Panc1 (cell line): Measurements from ENCODE around the gene ZNF155. TPM values are rescaled to one million over a fixed set of nuclear protein-coding genes. Genes with fewer than 3 reads are reported as not detected.

Experiments
- ATAC-seq: fragments of 200-7000 bp; cut with Tn5 transposase; 2 replicates; pipeline ENCODE4 v1.9.1; 2020; ENCODE audit warnings: mild to moderate bottlenecking, moderate library complexity
- BruUV-seq: library from RNA; stranded (reverse); fragments of 400-500 nt; replicated peaks from 2 replicates; lab custom pipeline; 2021; lab: Mats Ljungman, UMichigan
- CTCF ChIA-PET: fragments of 300-600 bp; sonication (Branson Sonifier 250); formaldehyde crosslinking; loops from one replicate; lab custom pipeline; 2022; ENCODE audit warnings: antibody characterized with exemption; lab: Charles Lee
- POLR2A ChIA-PET: fragments of 300-600 bp; sonication (Branson Sonifier 250); formaldehyde crosslinking; loops from one replicate; lab custom pipeline; 2022; ENCODE audit warnings: antibody characterized with exemption; lab: Charles Lee
- DNase-seq: peaks from one replicate; pipeline ENCODE4 v3.0.0-alpha.2; 2010; ENCODE audit warnings: low read depth, low spot score
- H3K27ac ChIP-seq: 2 replicates; pipeline ENCODE4 v1.5.1; 2011; ENCODE audit warnings: mild to moderate bottlenecking, low read length, inconsistent platforms
- H3K27me3 ChIP-seq: fragments of 200-500 bp; sonication (Bioruptor generic); 2 replicates; pipeline ENCODE4 v1.6.0; 2014; ENCODE audit warnings: low read length, inconsistent platforms; ENCODE audit not compliant: control insufficient read depth, insufficient read depth
- H3K36me3 ChIP-seq: fragments of 200-500 bp; sonication (Bioruptor generic); 2 replicates; pipeline ENCODE4 v1.5.1; 2014; ENCODE audit warnings: inconsistent platforms, mild to moderate bottlenecking, low read length, moderate library complexity; ENCODE audit not compliant: control insufficient read depth, insufficient read depth
- H3K4me1 ChIP-seq: 2 replicates; pipeline ENCODE4 v1.5.1; 2011; ENCODE audit warnings: inconsistent platforms, mild to moderate bottlenecking, low read length, moderate library complexity; ENCODE audit not compliant: control insufficient read depth, insufficient read depth
- H3K4me3 ChIP-seq, 2 experiments: 2 replicates each; pipeline ENCODE4 v1.5.1; 2011 to 2012; ENCODE audit warnings: low read depth in 2 of 2, low read length in 2 of 2, mild to moderate bottlenecking in 2 of 2, inconsistent platforms in 1 of 2, moderate library complexity in 1 of 2
- H3K9me3 ChIP-seq: fragments of 200-500 bp; sonication (Bioruptor generic); 2 replicates; pipeline ENCODE4 v1.5.1; 2014; ENCODE audit warnings: low read depth, mild to moderate bottlenecking, inconsistent platforms, low read length, moderate library complexity; ENCODE audit not compliant: control insufficient read depth, insufficient read depth
- POLR2AphosphoS5 ChIP-seq: IDR thresholded peaks from 2 replicates; pipeline ENCODE4 v1.6.1; 2012; ENCODE audit warnings: mild to moderate bottlenecking, low read depth, low read length, moderate library complexity
- SIN3A ChIP-seq: IDR thresholded peaks from 2 replicates; pipeline ENCODE4 v1.6.1; 2012; ENCODE audit warnings: low read depth, mild to moderate bottlenecking, low read length, moderate library complexity, borderline replicate concordance; ENCODE audit not compliant: insufficient read depth
- TCF7L2 ChIP-seq: IDR thresholded peaks from 2 replicates; pipeline ENCODE4 v1.6.1; 2011; ENCODE audit warnings: mild to moderate bottlenecking, low read depth, low read length, inconsistent platforms
- in situ Hi-C: cut with HindIII; loops from 2 replicates; pipeline ENCODE4 v1.10.0; 2016; ENCODE audit warnings: low sequenced_read_pairs, low pct_unique_long_range_greater_than_20kb
- intact Hi-C: fragments of 100-400 bp; cut with micrococcal nuclease; formaldehyde crosslinking; loops from one replicate; pipeline ENCODE4 v1.10.0; 2022; ENCODE audit not compliant: unreplicated experiment
- total RNA-seq: library from RNA; stranded (reverse); gene quantifications from one replicate; pipeline ENCODE4 v1.2.1, GENCODE V29; 2021; ENCODE audit not compliant: unreplicated experiment
- TF ChIP-seq, protein P1 (sequence below): fragments of 450-650 bp; IDR thresholded peaks from 2 replicates; pipeline ENCODE4 v1.5.1; 2017; ENCODE audit warnings: mild to moderate bottlenecking
- TF ChIP-seq, protein P2 (sequence below), 2 experiments: IDR thresholded peaks; 2 replicates each; pipeline ENCODE4 v1.6.1; 2011 to 2012; ENCODE audit warnings: low read depth in 2 of 2, control low read depth in 1 of 2, low read length in 1 of 2, mild to moderate bottlenecking in 1 of 2, moderate library complexity in 1 of 2; ENCODE audit not compliant: insufficient read depth in 1 of 2

Gene ZNF155
- total RNA-seq, 1 experiment from 2014 or later, result 5.0 TPM

DNA sequence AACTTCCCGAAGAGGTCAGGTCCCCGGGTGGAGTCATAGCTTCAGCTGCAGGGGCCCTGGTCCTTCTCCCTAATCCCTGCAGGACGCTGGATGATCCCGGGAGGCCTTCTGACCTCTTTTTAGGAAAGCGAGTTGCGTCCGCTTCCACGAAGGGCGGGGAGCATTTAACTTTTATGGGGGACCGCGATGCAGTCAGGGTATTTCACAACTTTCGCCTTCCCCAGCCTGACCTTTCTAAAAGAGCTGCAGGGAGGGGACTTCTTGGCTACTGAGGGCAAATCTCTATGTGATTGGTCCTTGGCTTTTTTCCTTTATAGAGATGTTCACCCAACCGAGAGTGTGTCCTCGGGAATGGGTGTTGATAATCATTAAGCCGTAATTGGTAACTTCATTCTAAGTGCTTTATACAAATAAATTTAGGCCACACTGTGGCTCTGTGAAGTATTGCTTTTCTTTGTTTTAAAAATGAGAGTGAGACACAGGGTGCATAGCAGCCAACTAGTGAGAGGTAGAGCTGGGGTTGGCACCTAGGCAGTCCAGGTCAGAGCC is 19.5 kb downstream of the ZNF155 start:
- intact Hi-C loops (no loop called here), in situ Hi-C loops (no loop called here)
- Histone ChIP-seq H3K4me1 (no peaks in the 10 kb centered on the region; the same call in none of the 2 replicates), H3K4me3 (peak overlapping the region; percentile 73 to 92), H3K9me3 (peaks cover 2% of the 10 kb centered on the region; the same call in 1 of the 2 replicates), H3K27me3 (no peaks in the 10 kb centered on the region), H3K36me3 (peaks cover 3% of the 10 kb centered on the region; the same call in 1 of the 2 replicates), H3K27ac (peak overlapping the region; percentile 93)
- no peak for DNase-seq
- ChIA-PET CTCF (no interaction called here), POLR2A (no interaction called here)
- TF ChIP-seq, protein P1, sequence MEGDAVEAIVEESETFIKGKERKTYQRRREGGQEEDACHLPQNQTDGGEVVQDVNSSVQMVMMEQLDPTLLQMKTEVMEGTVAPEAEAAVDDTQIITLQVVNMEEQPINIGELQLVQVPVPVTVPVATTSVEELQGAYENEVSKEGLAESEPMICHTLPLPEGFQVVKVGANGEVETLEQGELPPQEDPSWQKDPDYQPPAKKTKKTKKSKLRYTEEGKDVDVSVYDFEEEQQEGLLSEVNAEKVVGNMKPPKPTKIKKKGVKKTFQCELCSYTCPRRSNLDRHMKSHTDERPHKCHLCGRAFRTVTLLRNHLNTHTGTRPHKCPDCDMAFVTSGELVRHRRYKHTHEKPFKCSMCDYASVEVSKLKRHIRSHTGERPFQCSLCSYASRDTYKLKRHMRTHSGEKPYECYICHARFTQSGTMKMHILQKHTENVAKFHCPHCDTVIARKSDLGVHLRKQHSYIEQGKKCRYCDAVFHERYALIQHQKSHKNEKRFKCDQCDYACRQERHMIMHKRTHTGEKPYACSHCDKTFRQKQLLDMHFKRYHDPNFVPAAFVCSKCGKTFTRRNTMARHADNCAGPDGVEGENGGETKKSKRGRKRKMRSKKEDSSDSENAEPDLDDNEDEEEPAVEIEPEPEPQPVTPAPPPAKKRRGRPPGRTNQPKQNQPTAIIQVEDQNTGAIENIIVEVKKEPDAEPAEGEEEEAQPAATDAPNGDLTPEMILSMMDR, result no peak
- TF ChIP-seq, protein P2, sequence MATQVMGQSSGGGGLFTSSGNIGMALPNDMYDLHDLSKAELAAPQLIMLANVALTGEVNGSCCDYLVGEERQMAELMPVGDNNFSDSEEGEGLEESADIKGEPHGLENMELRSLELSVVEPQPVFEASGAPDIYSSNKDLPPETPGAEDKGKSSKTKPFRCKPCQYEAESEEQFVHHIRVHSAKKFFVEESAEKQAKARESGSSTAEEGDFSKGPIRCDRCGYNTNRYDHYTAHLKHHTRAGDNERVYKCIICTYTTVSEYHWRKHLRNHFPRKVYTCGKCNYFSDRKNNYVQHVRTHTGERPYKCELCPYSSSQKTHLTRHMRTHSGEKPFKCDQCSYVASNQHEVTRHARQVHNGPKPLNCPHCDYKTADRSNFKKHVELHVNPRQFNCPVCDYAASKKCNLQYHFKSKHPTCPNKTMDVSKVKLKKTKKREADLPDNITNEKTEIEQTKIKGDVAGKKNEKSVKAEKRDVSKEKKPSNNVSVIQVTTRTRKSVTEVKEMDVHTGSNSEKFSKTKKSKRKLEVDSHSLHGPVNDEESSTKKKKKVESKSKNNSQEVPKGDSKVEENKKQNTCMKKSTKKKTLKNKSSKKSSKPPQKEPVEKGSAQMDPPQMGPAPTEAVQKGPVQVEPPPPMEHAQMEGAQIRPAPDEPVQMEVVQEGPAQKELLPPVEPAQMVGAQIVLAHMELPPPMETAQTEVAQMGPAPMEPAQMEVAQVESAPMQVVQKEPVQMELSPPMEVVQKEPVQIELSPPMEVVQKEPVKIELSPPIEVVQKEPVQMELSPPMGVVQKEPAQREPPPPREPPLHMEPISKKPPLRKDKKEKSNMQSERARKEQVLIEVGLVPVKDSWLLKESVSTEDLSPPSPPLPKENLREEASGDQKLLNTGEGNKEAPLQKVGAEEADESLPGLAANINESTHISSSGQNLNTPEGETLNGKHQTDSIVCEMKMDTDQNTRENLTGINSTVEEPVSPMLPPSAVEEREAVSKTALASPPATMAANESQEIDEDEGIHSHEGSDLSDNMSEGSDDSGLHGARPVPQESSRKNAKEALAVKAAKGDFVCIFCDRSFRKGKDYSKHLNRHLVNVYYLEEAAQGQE (IDR thresholded peaks at IDR 0.05; ENCODE audit: insufficient read depth in 1 of 2, low read depth in 2 of 2, low read length in 1 of 2), result no peak
- TF ChIP-seq TCF7L2 (no peak), SIN3A (no peak), POLR2AphosphoS5 (no peak)
- BruUV-seq, result no TSS peak
- peak; percentile 56 for ATAC-seq

DNA sequence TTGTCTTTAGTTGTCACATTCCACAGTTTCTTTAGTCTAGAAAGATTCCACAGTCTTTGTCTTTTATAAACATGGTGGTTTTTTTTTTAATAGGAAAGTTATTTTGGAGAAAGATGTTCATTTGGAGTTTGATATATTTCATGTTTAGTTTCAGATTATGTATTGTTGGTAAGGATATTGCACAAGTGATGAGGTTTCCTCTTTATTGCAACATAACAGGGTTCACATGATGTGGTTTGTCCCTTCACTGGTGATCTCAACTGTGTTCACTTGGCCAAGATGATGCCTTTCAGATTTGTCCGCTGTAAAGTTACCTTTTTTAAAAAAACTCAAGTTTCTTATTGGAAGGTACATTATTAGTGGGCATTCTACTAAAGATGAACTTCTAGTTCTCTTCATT is 22.0 kb downstream of the ZNF155 start:
- Histone ChIP-seq H3K4me3 (no peak overlapping the region), H3K27me3 (no peaks in the 10 kb centered on the region), H3K27ac (no peak overlapping the region), H3K9me3 (peaks cover 23% of the 10 kb centered on the region; the same call in 1 of the 2 replicates), H3K4me1 (no peaks in the 10 kb centered on the region; the same call in none of the 2 replicates), H3K36me3 (peaks cover 17% of the 10 kb centered on the region)
- POLR2A ChIA-PET, result no interaction called here
- intact Hi-C loops, result no loop called here
- no peak for DNase-seq
- in situ Hi-C loops, result no loop called here
- no TSS peak for BruUV-seq
- CTCF ChIA-PET, result no interaction called here
- no peak for ATAC-seq
- TF ChIP-seq, protein P1, result no peak
- TF ChIP-seq TCF7L2 (no peak), SIN3A (no peak), POLR2AphosphoS5 (no peak)
- TF ChIP-seq, protein P2 (IDR thresholded peaks at IDR 0.05; ENCODE audit: insufficient read depth in 1 of 2, low read depth in 2 of 2, low read length in 1 of 2), result no peak
